OCI-LY7 (cell line): ENCODE results near the gene IZUMO4.

Experiments used
- CTCF ChIP-seq: fragments of 200-600 bp; sonication (generic); conservative IDR thresholded peaks from 2 replicates; pipeline ENCODE4 v1.5.1; 2014; ENCODE audit warnings: mild to moderate bottlenecking, antibody characterized with exemption, low read length, moderate library complexity, mixed read lengths
- EZH2phosphoT487 ChIP-seq: fragments of 200-600 bp; sonication (generic); IDR thresholded peaks from 2 replicates; pipeline ENCODE4 v1.6.1; 2018; ENCODE audit warnings: low read depth, borderline replicate concordance, mild to moderate bottlenecking, mixed run types, antibody characterized with exemption, low read length, moderate library complexity, mixed read lengths

GRCh38 chr19:2129022-2129421 is 32.3 kb downstream of the IZUMO4 start:
- TF ChIP-seq CTCF (no peak), EZH2phosphoT487 (no peak)
